ENCODE data around the gene CMPK1.
A peak's percentile ranks its signal among the peaks of the same experiment; 100 is the strongest.

Gene CMPK1

DNA sequence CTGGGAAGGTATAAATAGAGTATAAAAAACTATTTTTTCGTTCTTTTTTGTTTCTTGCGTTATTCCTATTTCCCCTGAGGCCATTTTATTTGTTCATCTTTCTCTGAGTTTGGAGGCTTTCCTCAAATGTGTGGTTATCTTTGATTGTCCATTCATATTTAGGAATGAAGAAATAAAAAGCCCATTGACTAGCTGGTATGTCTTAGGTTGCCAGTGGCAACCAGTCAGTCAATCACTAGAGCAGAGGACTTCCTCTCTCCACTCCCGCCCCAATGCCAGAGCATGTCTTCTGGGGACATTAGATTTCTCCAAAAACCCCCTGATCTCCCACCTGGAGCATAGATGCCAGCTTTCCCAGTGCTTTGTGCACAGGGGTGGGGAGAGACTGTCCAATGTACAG is 61.8 kb downstream of the CMPK1 start:
- Histone ChIP-seq H3K27me3 (ENCODE audit: insufficient read depth, poor library complexity, severe bottlenecking) (peaks cover 3% of the 10 kb centered on the region), H3K4me3 (replicated peaks; ENCODE audit: insufficient read depth, low read length) (no peak overlapping the region), H3K27ac (replicated peaks) (no peak overlapping the region)
- no peak for DNase-seq (ENCODE audit: low read depth in 1 of 2, low spot score in 1 of 2)
- TF ChIP-seq POLR2AphosphoS5 (IDR thresholded peaks at IDR 0.05; ENCODE audit: low read depth) (no peak), SPI1 (IDR thresholded peaks at IDR 0.05; ENCODE audit: borderline replicate concordance, low read depth) (no peak), GABPA (IDR thresholded peaks at IDR 0.05; ENCODE audit: low read depth) (no peak)
- TF ChIP-seq, protein P1, sequence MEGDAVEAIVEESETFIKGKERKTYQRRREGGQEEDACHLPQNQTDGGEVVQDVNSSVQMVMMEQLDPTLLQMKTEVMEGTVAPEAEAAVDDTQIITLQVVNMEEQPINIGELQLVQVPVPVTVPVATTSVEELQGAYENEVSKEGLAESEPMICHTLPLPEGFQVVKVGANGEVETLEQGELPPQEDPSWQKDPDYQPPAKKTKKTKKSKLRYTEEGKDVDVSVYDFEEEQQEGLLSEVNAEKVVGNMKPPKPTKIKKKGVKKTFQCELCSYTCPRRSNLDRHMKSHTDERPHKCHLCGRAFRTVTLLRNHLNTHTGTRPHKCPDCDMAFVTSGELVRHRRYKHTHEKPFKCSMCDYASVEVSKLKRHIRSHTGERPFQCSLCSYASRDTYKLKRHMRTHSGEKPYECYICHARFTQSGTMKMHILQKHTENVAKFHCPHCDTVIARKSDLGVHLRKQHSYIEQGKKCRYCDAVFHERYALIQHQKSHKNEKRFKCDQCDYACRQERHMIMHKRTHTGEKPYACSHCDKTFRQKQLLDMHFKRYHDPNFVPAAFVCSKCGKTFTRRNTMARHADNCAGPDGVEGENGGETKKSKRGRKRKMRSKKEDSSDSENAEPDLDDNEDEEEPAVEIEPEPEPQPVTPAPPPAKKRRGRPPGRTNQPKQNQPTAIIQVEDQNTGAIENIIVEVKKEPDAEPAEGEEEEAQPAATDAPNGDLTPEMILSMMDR (IDR thresholded peaks at IDR 0.05; ENCODE audit: insufficient read depth, low read length), result no peak
- TF ChIP-seq, protein P2, sequence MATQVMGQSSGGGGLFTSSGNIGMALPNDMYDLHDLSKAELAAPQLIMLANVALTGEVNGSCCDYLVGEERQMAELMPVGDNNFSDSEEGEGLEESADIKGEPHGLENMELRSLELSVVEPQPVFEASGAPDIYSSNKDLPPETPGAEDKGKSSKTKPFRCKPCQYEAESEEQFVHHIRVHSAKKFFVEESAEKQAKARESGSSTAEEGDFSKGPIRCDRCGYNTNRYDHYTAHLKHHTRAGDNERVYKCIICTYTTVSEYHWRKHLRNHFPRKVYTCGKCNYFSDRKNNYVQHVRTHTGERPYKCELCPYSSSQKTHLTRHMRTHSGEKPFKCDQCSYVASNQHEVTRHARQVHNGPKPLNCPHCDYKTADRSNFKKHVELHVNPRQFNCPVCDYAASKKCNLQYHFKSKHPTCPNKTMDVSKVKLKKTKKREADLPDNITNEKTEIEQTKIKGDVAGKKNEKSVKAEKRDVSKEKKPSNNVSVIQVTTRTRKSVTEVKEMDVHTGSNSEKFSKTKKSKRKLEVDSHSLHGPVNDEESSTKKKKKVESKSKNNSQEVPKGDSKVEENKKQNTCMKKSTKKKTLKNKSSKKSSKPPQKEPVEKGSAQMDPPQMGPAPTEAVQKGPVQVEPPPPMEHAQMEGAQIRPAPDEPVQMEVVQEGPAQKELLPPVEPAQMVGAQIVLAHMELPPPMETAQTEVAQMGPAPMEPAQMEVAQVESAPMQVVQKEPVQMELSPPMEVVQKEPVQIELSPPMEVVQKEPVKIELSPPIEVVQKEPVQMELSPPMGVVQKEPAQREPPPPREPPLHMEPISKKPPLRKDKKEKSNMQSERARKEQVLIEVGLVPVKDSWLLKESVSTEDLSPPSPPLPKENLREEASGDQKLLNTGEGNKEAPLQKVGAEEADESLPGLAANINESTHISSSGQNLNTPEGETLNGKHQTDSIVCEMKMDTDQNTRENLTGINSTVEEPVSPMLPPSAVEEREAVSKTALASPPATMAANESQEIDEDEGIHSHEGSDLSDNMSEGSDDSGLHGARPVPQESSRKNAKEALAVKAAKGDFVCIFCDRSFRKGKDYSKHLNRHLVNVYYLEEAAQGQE (IDR thresholded peaks at IDR 0.05; ENCODE audit: insufficient replicate concordance, low read depth), result no peak

DNA sequence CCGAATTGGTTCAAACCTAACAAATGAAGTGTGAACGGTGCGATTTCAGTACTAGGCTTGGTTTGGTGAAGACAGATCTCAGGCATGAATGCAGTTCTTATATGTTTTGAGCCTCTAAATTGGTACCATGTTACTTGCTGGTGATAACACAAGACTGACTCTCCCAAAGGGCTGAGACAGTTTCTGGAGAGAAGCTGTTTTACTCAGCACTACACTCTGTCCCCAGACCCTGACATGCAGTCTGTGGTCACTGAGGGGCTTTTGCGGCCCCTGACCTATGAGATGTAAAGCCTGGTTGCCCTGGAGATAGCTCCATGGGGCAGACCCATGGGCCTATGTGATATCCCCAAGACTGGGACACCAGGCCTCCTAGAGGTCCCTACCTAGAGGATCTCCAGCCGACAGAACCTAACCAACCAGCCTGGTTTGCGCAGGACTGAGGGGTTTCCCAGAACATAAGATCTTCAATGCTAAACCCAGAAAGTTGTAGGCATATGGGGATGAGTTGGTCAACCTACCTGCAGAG is 63.1 kb downstream of the CMPK1 start:
- TF ChIP-seq, protein P2 (IDR thresholded peaks at IDR 0.05; ENCODE audit: insufficient replicate concordance, low read depth), result no peak
- TF ChIP-seq POLR2AphosphoS5 (IDR thresholded peaks at IDR 0.05; ENCODE audit: low read depth), result no peak
- TF ChIP-seq, protein P1 (IDR thresholded peaks at IDR 0.05; ENCODE audit: insufficient read depth, low read length), result no peak
- no peak for TF ChIP-seq SPI1 (IDR thresholded peaks at IDR 0.05; ENCODE audit: borderline replicate concordance, low read depth)
- TF ChIP-seq GABPA (IDR thresholded peaks at IDR 0.05; ENCODE audit: low read depth), result no peak
- Histone ChIP-seq H3K4me3 (replicated peaks; ENCODE audit: insufficient read depth, low read length) (no peak overlapping the region), H3K27ac (replicated peaks) (no peak overlapping the region), H3K27me3 (ENCODE audit: insufficient read depth, poor library complexity, severe bottlenecking) (peaks cover 3% of the 10 kb centered on the region)
- DNase-seq (ENCODE audit: low read depth in 1 of 2, low spot score in 1 of 2), result no peak

DNA sequence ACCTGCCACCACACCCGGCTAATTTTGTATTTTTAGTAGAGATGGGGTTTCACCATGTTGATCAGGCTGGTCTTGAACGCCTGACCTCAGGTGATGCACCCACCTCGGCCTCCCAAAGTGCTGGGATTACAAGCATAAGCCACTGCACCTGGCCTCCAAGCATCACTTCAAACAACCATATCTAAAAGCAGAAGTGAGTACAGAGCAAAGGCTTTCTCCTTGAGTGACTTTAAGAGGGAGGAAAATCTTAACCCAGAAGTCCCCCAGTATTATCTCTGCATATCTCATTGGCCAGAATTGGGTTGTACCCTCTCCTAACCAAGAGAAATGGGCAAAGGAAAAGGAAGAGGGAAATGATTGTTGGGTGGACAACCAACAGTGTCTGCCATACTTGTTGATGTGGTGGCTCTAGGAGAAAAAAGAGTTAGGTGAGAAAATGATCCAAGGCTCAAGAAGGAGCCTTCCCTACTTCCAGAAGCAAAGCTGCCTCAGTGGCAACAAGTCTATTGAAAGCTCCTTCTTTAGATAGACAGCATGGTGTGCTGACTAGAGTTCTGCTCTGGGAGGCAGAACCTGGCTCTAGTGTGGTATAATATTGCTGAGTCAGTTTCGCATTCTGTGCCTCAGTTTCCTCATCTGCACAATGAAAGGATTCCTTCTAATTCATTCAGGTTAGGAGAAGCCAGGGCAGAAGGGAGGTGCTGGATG is 65.7 kb downstream of the CMPK1 start:
- DNase-seq (ENCODE audit: low read depth in 1 of 2, low spot score in 1 of 2), result no peak
- peaks cover 3% of the 10 kb centered on the region for H3K27me3 ChIP-seq (ENCODE audit: insufficient read depth, poor library complexity, severe bottlenecking)

More for the DNA sequence above, 65.7 kb downstream of the CMPK1 start:
- Histone ChIP-seq H3K27ac (replicated peaks) (no peak overlapping the region), H3K4me3 (replicated peaks; ENCODE audit: insufficient read depth, low read length) (no peak overlapping the region)
- TF ChIP-seq, protein P2 (IDR thresholded peaks at IDR 0.05; ENCODE audit: insufficient replicate concordance, low read depth), result no peak
- TF ChIP-seq GABPA (IDR thresholded peaks at IDR 0.05; ENCODE audit: low read depth) (no peak), SPI1 (IDR thresholded peaks at IDR 0.05; ENCODE audit: borderline replicate concordance, low read depth) (0 out of 2 replicates have a peak, but pooled peaks have one; percentile 14)
